Measurements from ENCODE around the gene YEATS4. TPM values are rescaled to one million over a fixed set of nuclear protein-coding genes. Genes with fewer than 3 reads are reported as not detected.

The YEATS4 gene
- total and polyA plus RNA-seq, 4 donors = 9.9 to 23.8 (median 15.5) TPM

GRCh38 chr12:69440016-69440415 lies 80.5 kb downstream of the YEATS4 start:
- no peaks in the 10 kb centered on the region for H3K9me3 ChIP-seq (ENCODE audit: control insufficient read depth in 4 of 4, low read length in 3 of 4)
- WGBS = 95% methylated on average over 3 of the region's 3 CpGs
- TF ChIP-seq REST (IDR thresholded peaks at IDR 0.05) (no peak), CTCF (IDR thresholded peaks at IDR 0.05; ENCODE audit: low read depth, low read length, missing input control) (no peak), RAD21 (IDR thresholded peaks at IDR 0.05) (no peak)
- H3K36me3 ChIP-seq (ENCODE audit: control insufficient read depth in 4 of 4, insufficient read depth in 3 of 4, low read depth in 1 of 4, low read length in 3 of 4) = no peaks in the 10 kb centered on the region
- no peak overlapping the region for H3K9ac ChIP-seq (ENCODE audit: low read depth in 1 of 2, low read length in 2 of 2)
- H3K4me3 ChIP-seq (ENCODE audit: low read depth in 1 of 3, low read length in 3 of 3) = no peak overlapping the region
- no peak overlapping the region for H3K27ac ChIP-seq (ENCODE audit: low read depth in 1 of 2, low read length in 2 of 2)
- no peaks in the 10 kb centered on the region for H3K4me1 ChIP-seq (ENCODE audit: control insufficient read depth in 4 of 4, insufficient read depth in 4 of 4, low read length in 3 of 4)
- no peak for DNase-seq (ENCODE audit: low spot score)
- no peaks in the 10 kb centered on the region for H3K27me3 ChIP-seq (ENCODE audit: control insufficient read depth in 4 of 4, insufficient read depth in 4 of 4, low read length in 3 of 4)

Small RNA genes lying within 50 kb of the gene (small RNA-seq; reads per million reads assigned to genes)
- gene RN7SL804P = not detected

Other genes starting within 250 kb of the YEATS4 start
- gene CPSF6, start 120.2 kb upstream of the YEATS4 start, total RNA-seq = 10 to 100 TPM; 19.2 to 21.1 TPM
- gene CPSF6, start 120.2 kb upstream of the YEATS4 start, polyA plus RNA-seq = 10 to 100 TPM; 10.8 to 15.6 TPM
- gene LYZ, start 11.4 kb upstream of the YEATS4 start, total RNA-seq = 100 to 1,000 TPM in 1 of 2 donors, 10 to 100 TPM in 1; 24.7 to 141 TPM
- 10 to 100 TPM; 11.5 to 42.3 TPM for gene LYZ, start 11.4 kb upstream of the YEATS4 start, polyA plus RNA-seq
- gene FRS2, start 110.6 kb downstream of the YEATS4 start, total RNA-seq = 10 to 100 TPM; 22.2 to 24.0 TPM
- gene FRS2, start 110.6 kb downstream of the YEATS4 start, polyA plus RNA-seq = 10 to 100 TPM in 1 of 2 donors, 1 to 10 TPM in 1; 7.0 to 21.6 TPM
- 100 to 1,000 TPM in 1 of 2 donors, 10 to 100 TPM in 1; 79.4 to 145 TPM for gene CCT2, start 225.7 kb downstream of the YEATS4 start, total RNA-seq
- 10 to 100 TPM; 43.6 to 81.8 TPM for gene CCT2, start 225.7 kb downstream of the YEATS4 start, polyA plus RNA-seq

Data from liver (tissue), 10 donors.